Upper lobe of left lung (tissue), 4 donors: ENCODE data around the gene EIF4G3.

Experiments used
- EP300 ChIP-seq, 4 donors: sonication (generic); formaldehyde crosslinking; IDR thresholded peaks; one replicate each; pipeline ENCODE4 v1.5.1; 2017; ENCODE audit warnings: antibody characterized with exemption in 4 of 4, control low read depth in 2 of 4
- POLR2A ChIP-seq, 4 donors: fragments of 450-650 bp; IDR thresholded peaks; one replicate each; pipeline ENCODE4 v1.5.1; 2016 to 2017; ENCODE audit warnings: antibody characterized with exemption in 4 of 4, mild to moderate bottlenecking in 2 of 4
- TF ChIP-seq, protein P1 (sequence below), 6 experiments: fragments of 450-650 bp in 4 of 6; fragments of 200-600 bp in 2 of 6; sonication (generic) in 2 of 6; IDR thresholded peaks; one replicate each; pipeline ENCODE4 v1.5.1; 2016 to 2019; ENCODE audit warnings: antibody characterized with exemption in 6 of 6

DNA sequence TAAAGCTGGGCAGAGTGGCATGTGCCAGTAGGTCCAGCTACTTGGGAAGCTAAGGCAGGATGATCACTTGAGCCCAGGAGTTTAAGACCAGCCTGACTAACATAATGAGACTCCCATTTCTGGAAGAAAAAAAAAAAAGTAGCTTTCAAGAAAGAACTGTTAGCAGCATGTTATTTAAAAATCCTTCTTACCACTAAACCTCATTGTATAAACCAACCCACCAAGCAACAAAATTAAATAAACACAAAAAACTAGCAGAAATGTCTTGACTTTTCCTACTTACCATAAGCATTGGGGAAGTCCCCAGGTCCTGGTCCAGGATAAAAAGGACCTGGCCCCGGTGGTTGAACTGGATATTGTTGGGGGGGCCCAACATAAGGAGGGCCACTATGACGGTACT, 196.6 kb downstream of the EIF4G3 start:
- TF ChIP-seq POLR2A (IDR thresholded peaks at IDR 0.05), result no peak
- TF ChIP-seq EP300 (IDR thresholded peaks at IDR 0.05), result no peak
- TF ChIP-seq, protein P1, sequence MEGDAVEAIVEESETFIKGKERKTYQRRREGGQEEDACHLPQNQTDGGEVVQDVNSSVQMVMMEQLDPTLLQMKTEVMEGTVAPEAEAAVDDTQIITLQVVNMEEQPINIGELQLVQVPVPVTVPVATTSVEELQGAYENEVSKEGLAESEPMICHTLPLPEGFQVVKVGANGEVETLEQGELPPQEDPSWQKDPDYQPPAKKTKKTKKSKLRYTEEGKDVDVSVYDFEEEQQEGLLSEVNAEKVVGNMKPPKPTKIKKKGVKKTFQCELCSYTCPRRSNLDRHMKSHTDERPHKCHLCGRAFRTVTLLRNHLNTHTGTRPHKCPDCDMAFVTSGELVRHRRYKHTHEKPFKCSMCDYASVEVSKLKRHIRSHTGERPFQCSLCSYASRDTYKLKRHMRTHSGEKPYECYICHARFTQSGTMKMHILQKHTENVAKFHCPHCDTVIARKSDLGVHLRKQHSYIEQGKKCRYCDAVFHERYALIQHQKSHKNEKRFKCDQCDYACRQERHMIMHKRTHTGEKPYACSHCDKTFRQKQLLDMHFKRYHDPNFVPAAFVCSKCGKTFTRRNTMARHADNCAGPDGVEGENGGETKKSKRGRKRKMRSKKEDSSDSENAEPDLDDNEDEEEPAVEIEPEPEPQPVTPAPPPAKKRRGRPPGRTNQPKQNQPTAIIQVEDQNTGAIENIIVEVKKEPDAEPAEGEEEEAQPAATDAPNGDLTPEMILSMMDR (IDR thresholded peaks at IDR 0.05), result no peak
